GM12872 (cell line): ENCODE results near the gene DPYD.

Source experiments
- TF ChIP-seq, protein P1 (sequence below): IDR thresholded peaks from 3 replicates; pipeline ENCODE4 v1.5.1; 2011; ENCODE audit warnings: low read depth, mild to moderate bottlenecking, low read length, moderate library complexity; ENCODE audit not compliant: insufficient read depth

Gene DPYD

DNA sequence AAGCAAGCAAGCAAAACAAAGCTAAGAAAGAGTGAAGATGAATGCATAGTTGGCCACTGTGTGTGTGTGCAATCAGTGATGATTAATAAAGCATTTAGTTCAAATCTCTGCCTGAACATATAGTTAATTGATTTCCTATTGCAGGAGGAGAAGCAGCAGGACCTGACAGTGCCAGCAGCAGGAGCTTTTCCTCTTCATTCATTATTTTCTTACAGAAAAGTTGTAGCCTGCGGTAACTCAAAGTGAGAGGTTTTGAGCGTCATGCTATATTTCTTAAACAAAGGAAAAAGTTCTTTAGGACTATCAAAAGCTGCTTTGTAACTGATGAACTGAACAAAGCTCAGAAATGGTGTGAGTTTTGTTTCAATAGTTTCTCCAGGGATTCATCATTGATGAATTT is 819.3 kb downstream of the DPYD start:
- TF ChIP-seq, protein P1, sequence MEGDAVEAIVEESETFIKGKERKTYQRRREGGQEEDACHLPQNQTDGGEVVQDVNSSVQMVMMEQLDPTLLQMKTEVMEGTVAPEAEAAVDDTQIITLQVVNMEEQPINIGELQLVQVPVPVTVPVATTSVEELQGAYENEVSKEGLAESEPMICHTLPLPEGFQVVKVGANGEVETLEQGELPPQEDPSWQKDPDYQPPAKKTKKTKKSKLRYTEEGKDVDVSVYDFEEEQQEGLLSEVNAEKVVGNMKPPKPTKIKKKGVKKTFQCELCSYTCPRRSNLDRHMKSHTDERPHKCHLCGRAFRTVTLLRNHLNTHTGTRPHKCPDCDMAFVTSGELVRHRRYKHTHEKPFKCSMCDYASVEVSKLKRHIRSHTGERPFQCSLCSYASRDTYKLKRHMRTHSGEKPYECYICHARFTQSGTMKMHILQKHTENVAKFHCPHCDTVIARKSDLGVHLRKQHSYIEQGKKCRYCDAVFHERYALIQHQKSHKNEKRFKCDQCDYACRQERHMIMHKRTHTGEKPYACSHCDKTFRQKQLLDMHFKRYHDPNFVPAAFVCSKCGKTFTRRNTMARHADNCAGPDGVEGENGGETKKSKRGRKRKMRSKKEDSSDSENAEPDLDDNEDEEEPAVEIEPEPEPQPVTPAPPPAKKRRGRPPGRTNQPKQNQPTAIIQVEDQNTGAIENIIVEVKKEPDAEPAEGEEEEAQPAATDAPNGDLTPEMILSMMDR: no peak

DNA sequence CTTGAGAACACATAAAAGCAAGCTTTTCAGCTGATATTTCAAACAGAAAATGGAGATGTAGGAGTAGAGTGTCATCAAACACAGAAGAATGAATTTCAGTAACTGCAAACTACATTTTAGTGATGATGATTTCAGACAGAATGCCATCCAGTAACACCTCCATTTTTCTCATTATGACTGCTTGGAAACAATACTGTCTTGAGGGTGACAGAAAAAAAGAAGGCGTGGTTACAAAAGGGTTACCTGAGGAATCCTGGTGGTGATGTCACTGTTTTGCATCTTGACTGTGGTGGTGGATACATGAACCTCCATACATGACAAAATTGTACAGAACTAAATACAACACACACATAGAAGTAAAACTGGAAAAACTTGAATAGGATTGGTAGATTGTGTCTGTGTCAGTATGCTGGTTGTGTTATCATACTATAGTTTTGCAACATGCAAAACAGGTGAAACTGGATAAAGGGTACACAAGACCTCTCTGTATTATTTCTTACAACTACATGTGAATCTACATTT is 823.4 kb downstream of the DPYD start:
- TF ChIP-seq, protein P1: no peak

DNA sequence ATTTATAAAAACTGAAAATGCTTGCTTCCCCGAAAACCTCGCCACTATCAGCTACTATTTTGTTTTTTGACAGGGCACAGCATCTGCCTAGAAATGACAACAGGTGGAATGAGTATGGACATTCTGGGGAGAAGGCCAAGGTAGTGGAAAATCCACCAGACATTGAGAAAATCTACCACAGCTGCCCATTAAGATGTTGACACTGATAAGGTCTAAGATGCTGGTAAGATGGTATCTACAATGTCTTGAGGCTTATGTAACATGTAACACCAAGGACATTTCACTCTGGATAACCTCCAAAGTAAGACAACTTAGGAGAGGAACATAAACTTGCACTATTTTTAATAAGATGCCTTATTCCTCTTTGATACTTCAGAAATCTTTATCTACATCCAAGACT is 825.1 kb downstream of the DPYD start:
- TF ChIP-seq, protein P1: no peak

DNA sequence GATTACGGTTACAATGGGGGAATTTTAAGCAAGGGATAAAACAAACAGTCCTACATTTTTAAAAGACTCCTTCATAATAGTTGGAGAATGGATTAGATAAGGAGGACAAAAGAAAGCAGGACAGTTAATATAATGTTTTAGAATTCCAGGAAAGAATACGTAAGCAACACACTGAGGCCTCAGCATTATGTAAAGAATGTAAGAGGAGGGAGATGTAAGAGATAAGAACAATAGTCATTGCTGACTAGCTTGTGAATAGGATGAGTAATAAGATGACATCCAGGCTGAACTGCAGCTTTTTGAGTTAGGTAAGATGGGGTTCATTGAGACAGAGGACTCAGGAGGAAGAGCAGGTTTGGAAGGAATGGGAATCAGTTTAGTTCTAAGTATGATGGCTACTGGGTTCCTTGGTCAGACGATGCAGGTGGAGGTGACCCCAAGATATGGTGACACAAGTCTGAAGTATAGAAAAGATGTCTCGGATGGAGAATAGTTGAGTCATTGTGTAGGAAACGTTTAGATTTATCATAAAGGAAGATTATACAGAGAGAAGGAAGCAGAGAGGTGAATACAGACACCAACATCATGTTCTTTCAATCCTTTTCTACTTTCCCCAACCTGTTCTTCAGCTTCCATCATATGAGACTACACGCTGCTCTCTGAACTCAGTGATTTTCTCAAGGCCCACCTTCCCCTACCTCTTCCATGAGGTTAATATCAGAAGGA is 826.4 kb downstream of the DPYD start:
- TF ChIP-seq, protein P1: no peak

DNA sequence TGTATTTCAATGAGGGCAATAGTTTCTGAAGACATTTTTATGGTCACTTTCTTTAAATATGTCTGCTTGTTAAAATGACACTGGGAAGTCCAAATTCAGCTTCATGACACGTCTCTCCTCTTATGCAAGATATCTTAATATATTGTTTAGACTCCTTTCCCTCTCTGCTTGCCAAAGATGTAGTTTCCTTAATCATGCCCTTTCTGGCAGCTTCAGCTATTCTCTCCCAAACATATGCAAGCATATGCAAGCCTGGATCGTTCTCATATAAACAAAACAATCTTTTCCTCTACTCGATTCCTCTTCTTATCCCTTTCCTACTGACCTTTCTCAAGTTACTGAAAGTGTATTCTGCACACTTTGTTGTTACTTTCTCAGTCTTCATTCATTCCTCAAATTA is 827.1 kb downstream of the DPYD start:
- TF ChIP-seq, protein P1: no peak

DNA sequence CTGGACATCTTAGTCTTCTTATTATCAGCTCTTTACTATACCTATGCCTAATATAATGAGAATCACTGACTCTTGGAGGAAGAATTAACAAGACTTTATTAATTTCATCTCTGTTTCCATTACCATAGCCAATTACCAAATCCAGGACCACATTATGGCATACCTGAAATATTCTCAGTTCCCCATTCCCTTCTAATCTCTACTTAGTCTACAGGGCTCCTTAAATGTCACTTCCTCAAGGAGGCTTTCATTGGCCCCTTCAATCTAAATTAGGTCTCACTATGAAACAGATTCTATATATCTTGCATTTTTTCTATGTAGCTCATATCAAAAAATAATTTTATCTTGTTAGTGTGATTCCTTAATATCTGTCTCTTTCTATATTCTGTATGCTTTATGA is 828.0 kb downstream of the DPYD start:
- TF ChIP-seq, protein P1: no peak

DNA sequence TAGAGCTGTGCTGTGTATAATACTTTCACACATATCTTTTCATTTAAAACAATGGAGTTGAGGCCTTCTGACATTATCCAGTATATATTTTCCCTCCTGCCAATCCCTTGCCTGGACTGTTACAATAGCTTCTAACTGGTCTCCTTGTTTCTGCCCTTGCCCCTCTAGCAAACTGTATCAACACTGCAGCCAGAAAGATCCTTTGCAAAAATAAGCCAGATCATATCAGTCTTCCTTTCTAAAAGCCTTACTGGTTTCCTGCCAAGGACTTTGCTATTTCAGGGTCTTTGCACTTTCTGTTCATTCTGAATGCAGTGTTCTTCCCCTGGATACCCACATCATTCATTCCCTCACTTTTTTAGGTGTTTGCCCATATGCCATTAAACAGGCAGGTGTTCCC is 829.2 kb downstream of the DPYD start:
- TF ChIP-seq, protein P1: no peak
